ENCODE results near the gene ACTN1.

Gene ACTN1

GRCh38 chr14:68934066-68934465 is 45.0 kb downstream of the ACTN1 start:
- H3K27ac Mint-ChIP-seq, result no peak overlapping the region
- peaks cover 44% of the 10 kb centered on the region for H3K4me1 Mint-ChIP-seq
- DNase-seq, result no peak
- H3K9me3 Mint-ChIP-seq, result no peaks in the 10 kb centered on the region
- TF ChIP-seq CTCF (IDR thresholded peaks at IDR 0.05), result no peak
- no peaks in the 10 kb centered on the region for H3K36me3 Mint-ChIP-seq (ENCODE audit: low read depth)
- H3K27me3 Mint-ChIP-seq (ENCODE audit: low read depth, poor library complexity), result peaks cover 6% of the 10 kb centered on the region
- no peak overlapping the region for H3K4me3 Mint-ChIP-seq

GRCh38 chr14:68932686-68933085 is 46.4 kb downstream of the ACTN1 start:
- TF ChIP-seq CTCF (IDR thresholded peaks at IDR 0.05), result no peak
- peaks cover 6% of the 10 kb centered on the region for H3K27me3 Mint-ChIP-seq (ENCODE audit: low read depth, poor library complexity)
- H3K9me3 Mint-ChIP-seq, result no peaks in the 10 kb centered on the region
- H3K27ac Mint-ChIP-seq, result no peak overlapping the region
- no peak overlapping the region for H3K4me3 Mint-ChIP-seq
- no peak for DNase-seq
- H3K4me1 Mint-ChIP-seq, result peaks cover 46% of the 10 kb centered on the region
- no peaks in the 10 kb centered on the region for H3K36me3 Mint-ChIP-seq (ENCODE audit: low read depth)

GRCh38 chr14:68932231-68932630 is 46.9 kb downstream of the ACTN1 start:
- Mint-ChIP-seq H3K4me1 (peaks cover 50% of the 10 kb centered on the region), H3K27ac (no peak overlapping the region), H3K4me3 (no peak overlapping the region), H3K9me3 (no peaks in the 10 kb centered on the region), H3K27me3 (ENCODE audit: low read depth, poor library complexity) (peaks cover 6% of the 10 kb centered on the region), H3K36me3 (ENCODE audit: low read depth) (no peaks in the 10 kb centered on the region)
- TF ChIP-seq CTCF (IDR thresholded peaks at IDR 0.05), result no peak
- DNase-seq, result no peak

- peaks cover 3% of the 10 kb centered on the region for H3K27me3 Mint-ChIP-seq (ENCODE audit: low read depth, poor library complexity)
- no peak overlapping the region for H3K4me3 Mint-ChIP-seq
Observed at GRCh38 chr14:68931474-68932051, 47.5 kb downstream of the ACTN1 start.

GRCh38 chr14:68931063-68931462 is 48.0 kb downstream of the ACTN1 start:
- no peak for DNase-seq
- Mint-ChIP-seq H3K4me3 (no peak overlapping the region), H3K27me3 (ENCODE audit: low read depth, poor library complexity) (no peaks in the 10 kb centered on the region), H3K27ac (no peak overlapping the region), H3K36me3 (ENCODE audit: low read depth) (peaks cover 5% of the 10 kb centered on the region), H3K4me1 (peaks cover 47% of the 10 kb centered on the region), H3K9me3 (peaks cover under 1% of the 10 kb centered on the region)
- no peak for TF ChIP-seq CTCF (IDR thresholded peaks at IDR 0.05)

More at GRCh38 chr14:68931474-68932051, 47.5 kb downstream of the ACTN1 start:
- peaks cover 1% of the 10 kb centered on the region for H3K36me3 Mint-ChIP-seq (ENCODE audit: low read depth)
- DNase-seq, result no peak
- peaks cover 50% of the 10 kb centered on the region for H3K4me1 Mint-ChIP-seq
- H3K9me3 Mint-ChIP-seq, result no peaks in the 10 kb centered on the region
- no peak for TF ChIP-seq CTCF (IDR thresholded peaks at IDR 0.05)
- no peak overlapping the region for H3K27ac Mint-ChIP-seq

- H3K27me3 Mint-ChIP-seq (ENCODE audit: low read depth, poor library complexity), result no peaks in the 10 kb centered on the region
- peaks cover 42% of the 10 kb centered on the region for H3K4me1 Mint-ChIP-seq
- H3K4me3 Mint-ChIP-seq, result no peak overlapping the region
- no peak for TF ChIP-seq CTCF (IDR thresholded peaks at IDR 0.05)
- peaks cover 18% of the 10 kb centered on the region for H3K36me3 Mint-ChIP-seq (ENCODE audit: low read depth)
- H3K9me3 Mint-ChIP-seq, result peaks cover 6% of the 10 kb centered on the region
- no peak for DNase-seq
- peak overlapping the region; percentile 19 for H3K27ac Mint-ChIP-seq
Observed at GRCh38 chr14:68929623-68930307, 49.3 kb downstream of the ACTN1 start.

Data from nephron progenitor cell (in vitro differentiated cells).